Neural crest cell (in vitro differentiated cells): ENCODE measurements around the gene CPTP. TPM values are rescaled to one million over a fixed set of nuclear protein-coding genes. Genes with fewer than 3 reads are reported as not detected.

Experiments
- DNase-seq: peaks from one replicate; pipeline ENCODE4 v3.0.0; 2021; ENCODE audit warnings: low read depth, mixed read lengths, low spot score
- H3K27ac Mint-ChIP-seq: one replicate; pipeline ENCODE4 v1.8.0; 2021; ENCODE audit warnings: mild to moderate bottlenecking, mixed read lengths; ENCODE audit not compliant: unreplicated experiment
- H3K27me3 Mint-ChIP-seq: 2 replicates; pipeline ENCODE4 v1.8.0; 2021; ENCODE audit warnings: low read depth, mild to moderate bottlenecking, mixed read lengths
- H3K36me3 Mint-ChIP-seq: 2 replicates; pipeline ENCODE4 v1.8.0; 2021; ENCODE audit warnings: low read depth, mild to moderate bottlenecking, mixed read lengths
- H3K4me1 Mint-ChIP-seq: 2 replicates; pipeline ENCODE4 v1.8.0; 2021; ENCODE audit warnings: mixed read lengths
- H3K4me3 Mint-ChIP-seq: one replicate; pipeline ENCODE4 v1.8.0; 2021; ENCODE audit warnings: mild to moderate bottlenecking, mixed read lengths
- H3K9me3 Mint-ChIP-seq: 2 replicates; pipeline ENCODE4 v1.8.0; 2021; ENCODE audit warnings: mixed read lengths
- total RNA-seq: library from RNA; stranded (reverse); gene quantifications from 2 replicates; pipeline ENCODE4 v1.2.1, GENCODE V29; 2021
- TF ChIP-seq, protein P1 (sequence below): fragments of 200-600 bp; sonication (generic); conservative IDR thresholded peaks from 2 replicates; pipeline ENCODE4 v1.5.0; 2021; ENCODE audit warnings: antibody characterized with exemption, mild to moderate bottlenecking

CPTP gene
- total RNA-seq, 1 donor from 2014 or later: 18.9 TPM

DNA sequence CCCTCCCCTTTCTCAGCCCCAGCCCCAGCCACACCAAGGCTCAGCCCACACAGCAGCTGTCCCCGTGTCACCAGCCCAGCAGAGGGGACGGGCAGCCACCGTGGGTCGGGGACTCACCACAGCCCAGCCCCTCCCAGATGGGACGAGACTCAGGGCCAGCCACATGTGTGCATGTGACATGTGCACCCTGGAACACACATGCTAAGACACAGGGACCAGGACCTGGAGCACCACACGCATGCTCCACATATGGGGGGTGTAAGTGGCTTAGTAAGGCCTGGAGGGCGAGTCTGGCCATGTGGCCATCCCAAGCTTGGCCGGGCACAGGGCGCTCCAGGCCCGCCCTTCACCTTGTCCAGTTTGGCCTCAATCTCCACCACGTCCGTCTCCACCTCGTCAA, 20.9 kb upstream of the CPTP start:
- DNase-seq: no peak
- Mint-ChIP-seq H3K4me1 (peaks cover 24% of the 10 kb centered on the region), H3K36me3 (no peaks in the 10 kb centered on the region), H3K4me3 (no peak overlapping the region), H3K9me3 (no peaks in the 10 kb centered on the region), H3K27me3 (no peaks in the 10 kb centered on the region), H3K27ac (no peak overlapping the region)
- TF ChIP-seq, protein P1, sequence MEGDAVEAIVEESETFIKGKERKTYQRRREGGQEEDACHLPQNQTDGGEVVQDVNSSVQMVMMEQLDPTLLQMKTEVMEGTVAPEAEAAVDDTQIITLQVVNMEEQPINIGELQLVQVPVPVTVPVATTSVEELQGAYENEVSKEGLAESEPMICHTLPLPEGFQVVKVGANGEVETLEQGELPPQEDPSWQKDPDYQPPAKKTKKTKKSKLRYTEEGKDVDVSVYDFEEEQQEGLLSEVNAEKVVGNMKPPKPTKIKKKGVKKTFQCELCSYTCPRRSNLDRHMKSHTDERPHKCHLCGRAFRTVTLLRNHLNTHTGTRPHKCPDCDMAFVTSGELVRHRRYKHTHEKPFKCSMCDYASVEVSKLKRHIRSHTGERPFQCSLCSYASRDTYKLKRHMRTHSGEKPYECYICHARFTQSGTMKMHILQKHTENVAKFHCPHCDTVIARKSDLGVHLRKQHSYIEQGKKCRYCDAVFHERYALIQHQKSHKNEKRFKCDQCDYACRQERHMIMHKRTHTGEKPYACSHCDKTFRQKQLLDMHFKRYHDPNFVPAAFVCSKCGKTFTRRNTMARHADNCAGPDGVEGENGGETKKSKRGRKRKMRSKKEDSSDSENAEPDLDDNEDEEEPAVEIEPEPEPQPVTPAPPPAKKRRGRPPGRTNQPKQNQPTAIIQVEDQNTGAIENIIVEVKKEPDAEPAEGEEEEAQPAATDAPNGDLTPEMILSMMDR: no peak

DNA sequence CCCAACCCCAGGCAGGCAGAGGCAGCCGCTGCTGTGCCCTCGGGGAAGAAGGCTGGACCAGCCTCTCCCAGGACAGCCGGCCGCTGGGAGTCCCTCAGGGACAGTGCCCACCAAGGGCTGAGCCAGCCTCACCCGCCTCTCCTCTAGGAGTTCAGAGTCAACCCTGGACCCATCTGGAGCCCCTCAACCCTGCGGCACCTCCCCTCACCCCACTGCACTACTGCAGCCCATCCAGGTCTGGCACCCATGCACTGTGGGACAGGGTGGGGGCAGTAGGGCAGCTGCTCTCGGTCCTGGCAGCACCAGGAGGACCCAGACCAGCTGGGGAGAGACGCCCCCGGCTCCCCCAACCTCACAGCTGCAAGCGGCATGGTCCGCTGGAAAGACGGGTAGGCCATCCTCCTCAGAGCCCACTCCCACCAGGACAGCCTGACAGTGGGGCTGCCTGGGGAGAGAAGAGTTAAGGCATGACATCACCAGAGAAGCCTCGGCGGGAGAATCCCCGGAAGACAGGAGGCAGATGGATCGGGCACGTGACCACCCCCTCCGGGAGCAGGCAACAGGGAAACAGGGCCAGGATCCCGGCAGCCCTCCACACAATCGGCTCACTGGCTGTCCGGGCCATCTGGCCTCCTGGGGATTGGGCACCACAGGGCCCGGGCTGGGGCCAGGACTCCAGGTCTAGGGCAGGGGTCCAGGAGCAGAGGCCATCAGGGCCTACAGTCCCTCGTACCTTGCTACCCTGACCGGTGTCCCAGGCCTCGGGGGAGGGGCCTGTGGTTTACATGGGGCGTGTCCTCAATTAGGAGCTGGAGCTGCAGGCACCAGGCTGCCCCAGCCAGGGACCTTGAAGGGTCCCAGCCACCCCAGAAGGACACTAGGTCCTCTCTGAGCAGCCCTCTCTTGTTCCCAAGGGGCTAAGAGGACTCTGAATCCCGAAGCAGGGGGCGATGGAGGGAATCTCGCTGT, 20.0 kb upstream of the CPTP start:
- TF ChIP-seq, protein P1: no peak
- no peaks in the 10 kb centered on the region for H3K36me3 Mint-ChIP-seq
- H3K27me3 Mint-ChIP-seq: no peaks in the 10 kb centered on the region
- peak overlapping the region; percentile 86 for H3K27ac Mint-ChIP-seq
- H3K4me3 Mint-ChIP-seq: peak overlapping the region; percentile 87
- H3K4me1 Mint-ChIP-seq: peaks cover 24% of the 10 kb centered on the region
- DNase-seq: peak; percentile 64
- no peaks in the 10 kb centered on the region for H3K9me3 Mint-ChIP-seq

DNA sequence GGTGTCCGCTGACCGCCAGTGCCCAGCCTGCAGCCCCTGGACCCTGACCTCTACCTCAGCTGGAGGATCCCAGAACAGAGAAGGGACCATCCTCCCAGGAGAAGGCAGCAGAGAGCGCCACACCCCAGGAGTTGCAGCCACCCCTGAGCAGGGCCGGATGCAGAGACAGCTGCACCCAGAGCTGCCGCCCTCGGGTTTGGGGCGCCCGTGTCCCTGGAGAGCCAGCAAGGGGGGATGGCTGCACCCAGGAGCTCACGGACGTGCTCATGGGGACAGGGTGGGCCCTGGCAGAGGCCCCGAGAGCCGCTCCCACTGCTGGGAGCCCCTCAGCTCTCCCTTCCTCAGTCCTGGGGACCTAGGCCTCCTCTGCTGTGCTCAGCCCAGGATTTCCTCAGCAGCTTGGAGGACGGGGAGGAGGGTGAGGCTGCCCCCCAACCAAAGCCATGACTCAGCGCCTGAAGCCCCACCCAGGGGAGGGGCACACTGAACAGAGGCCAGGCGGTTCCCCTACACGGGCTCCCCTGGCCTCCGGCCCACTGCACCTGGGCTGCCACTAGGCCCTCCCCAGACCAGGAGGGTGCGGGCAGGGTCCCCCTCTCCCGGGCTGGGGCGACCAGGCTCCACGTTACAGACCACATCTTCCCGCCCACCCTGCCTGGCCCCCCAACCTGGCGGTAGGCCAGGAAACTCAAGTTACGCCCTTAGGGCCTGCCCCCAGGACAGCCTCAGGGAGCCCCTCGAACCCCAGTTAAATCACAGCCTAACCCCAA, 19.1 kb upstream of the CPTP start:
- no peaks in the 10 kb centered on the region for H3K9me3 Mint-ChIP-seq
- H3K4me1 Mint-ChIP-seq: peaks cover 24% of the 10 kb centered on the region
- no peaks in the 10 kb centered on the region for H3K27me3 Mint-ChIP-seq
- H3K4me3 Mint-ChIP-seq: peak overlapping the region; percentile 90
- no peaks in the 10 kb centered on the region for H3K36me3 Mint-ChIP-seq
- DNase-seq: no peak
- TF ChIP-seq, protein P1: no peak
- peak overlapping the region; percentile 86 for H3K27ac Mint-ChIP-seq

DNA sequence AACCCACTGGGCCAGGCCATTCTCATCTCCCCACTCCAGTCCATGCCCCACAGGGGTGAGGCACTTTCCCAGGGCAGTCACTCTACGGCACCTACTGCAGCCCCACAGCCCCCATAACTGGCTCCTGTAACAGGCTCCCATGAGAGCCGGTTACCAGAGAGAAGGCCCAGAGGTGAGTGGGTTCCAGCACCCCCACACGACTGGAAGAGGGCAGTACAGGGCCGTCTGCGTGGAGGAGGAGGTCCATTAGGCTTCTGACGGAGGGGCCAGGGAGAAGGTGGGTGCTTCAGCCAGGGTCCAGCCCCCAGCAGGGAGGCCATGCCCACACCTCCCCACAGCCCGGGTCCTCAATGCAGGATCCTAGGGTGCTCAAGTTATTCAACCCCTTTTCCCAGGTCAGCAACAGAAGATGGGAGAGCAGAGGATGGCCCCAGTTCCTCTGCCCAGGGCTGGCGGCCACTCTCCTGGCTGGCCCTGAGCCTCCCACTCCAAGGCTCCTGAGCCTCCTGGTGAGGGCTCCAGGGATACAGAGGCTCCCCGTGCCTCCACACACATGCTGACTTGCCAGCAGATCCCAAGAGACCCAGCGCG, 18.4 kb upstream of the CPTP start:
- TF ChIP-seq, protein P1: no peak
- Mint-ChIP-seq H3K9me3 (no peaks in the 10 kb centered on the region), H3K36me3 (no peaks in the 10 kb centered on the region), H3K27ac (no peak overlapping the region), H3K4me3 (peak overlapping the region; percentile 90), H3K4me1 (peaks cover 24% of the 10 kb centered on the region), H3K27me3 (no peaks in the 10 kb centered on the region)
- no peak for DNase-seq

DNA sequence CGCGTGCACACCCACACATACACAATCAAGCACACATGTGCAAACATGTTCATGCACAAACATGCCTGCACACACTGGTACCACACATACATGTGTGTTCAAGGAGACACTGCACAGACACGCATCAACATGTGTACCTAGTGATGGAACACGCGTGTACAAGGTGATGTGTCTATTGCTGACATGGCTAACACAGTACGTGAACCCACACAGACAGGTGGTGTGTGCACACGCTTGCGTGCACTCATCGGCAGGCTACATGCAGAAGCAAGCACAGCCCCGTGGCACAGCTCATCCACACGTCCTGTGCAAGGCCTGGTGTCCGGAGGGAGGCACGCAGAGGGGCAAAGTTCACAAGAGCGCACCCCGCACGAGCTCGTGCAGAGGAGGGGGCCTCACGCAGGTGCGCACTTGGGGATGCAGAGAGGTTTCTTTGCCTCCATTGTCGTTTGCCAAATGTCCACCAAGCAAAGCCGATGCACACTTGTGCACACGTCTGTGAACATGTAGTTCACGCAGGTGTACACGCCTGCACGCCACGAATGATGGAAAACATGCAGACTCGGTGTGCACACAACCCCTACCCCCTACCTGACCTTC, 17.8 kb upstream of the CPTP start:
- peaks cover 24% of the 10 kb centered on the region for H3K4me1 Mint-ChIP-seq
- H3K27ac Mint-ChIP-seq: peak overlapping the region; percentile 57
- no peaks in the 10 kb centered on the region for H3K9me3 Mint-ChIP-seq
- H3K36me3 Mint-ChIP-seq: no peaks in the 10 kb centered on the region
- H3K27me3 Mint-ChIP-seq: no peaks in the 10 kb centered on the region
- TF ChIP-seq, protein P1: no peak
- H3K4me3 Mint-ChIP-seq: peak overlapping the region; percentile 90
- DNase-seq: no peak
